Right atrium auricular region (tissue), 2 donors: ENCODE measurements around the gene YAP1. TPM values are rescaled to one million over a fixed set of nuclear protein-coding genes. Genes with fewer than 3 reads are reported as not detected.

Experiments
- DNase-seq: peaks from one replicate; pipeline ENCODE4 v3.0.0-alpha.2; 2019; ENCODE audit warnings: low spot score
- H3K27ac ChIP-seq, 2 donors: fragments of 200-600 bp; sonication (generic); 1 replicate in 1 of 2; 2 replicates in 1 of 2; pipeline ENCODE4 v1.5.1; 2016 to 2019
- H3K27me3 ChIP-seq, 2 donors: fragments of 200-600 bp; sonication (generic); one replicate each; pipeline versions ENCODE4 v1.5.1 to v1.6.0; 2017 to 2019
- H3K36me3 ChIP-seq: fragments of 200-600 bp; sonication (generic); one replicate; pipeline ENCODE4 v1.5.1; 2016
- H3K4me1 ChIP-seq, 2 donors: fragments of 200-600 bp; sonication (generic); one replicate each; pipeline versions ENCODE4 v1.5.1 to v1.6.0; 2017 to 2019
- H3K4me3 ChIP-seq, 2 donors: fragments of 200-600 bp; sonication (generic); 1 replicate in 1 of 2; 2 replicates in 1 of 2; pipeline ENCODE4 v1.5.1; 2017 to 2019; ENCODE audit warnings: mild to moderate bottlenecking in 1 of 2, moderate library complexity in 1 of 2
- H3K9me3 ChIP-seq, 2 donors: fragments of 200-600 bp; sonication (generic); one replicate each; pipeline ENCODE4 v1.5.1; 2019
- CTCF ChIP-seq, 2 donors: fragments of 200-600 bp; sonication (generic); IDR thresholded peaks; one replicate each; pipeline ENCODE4 v1.5.1; 2019; ENCODE audit warnings: antibody characterized with exemption in 2 of 2
- total RNA-seq, 2 donors: library from RNA; depleted of rRNA; stranded (reverse); fragments of >200 nt; gene quantifications; one replicate each; pipeline ENCODE4 v1.1.0, GENCODE V29; 2016

Gene YAP1
- total RNA-seq, 2 donors from 2014 or later: 85.0 to 135 TPM

GRCh38 chr11:102134597-102134996, 24.4 kb downstream of the YAP1 start:
- no peaks in the 10 kb centered on the region for H3K36me3 ChIP-seq
- no peak overlapping the region for H3K27ac ChIP-seq
- no peaks in the 10 kb centered on the region for H3K9me3 ChIP-seq
- peaks cover 0 to 14% of the 10 kb centered on the region in 2 donors for H3K4me1 ChIP-seq
- H3K4me3 ChIP-seq: no peak overlapping the region
- TF ChIP-seq CTCF (IDR thresholded peaks at IDR 0.05): no peak
- H3K27me3 ChIP-seq: no peaks in the 10 kb centered on the region
- DNase-seq: no peak

GRCh38 chr11:102135256-102135655, 25.0 kb downstream of the YAP1 start:
- no peaks in the 10 kb centered on the region for H3K27me3 ChIP-seq
- DNase-seq: no peak
- no peak for TF ChIP-seq CTCF (IDR thresholded peaks at IDR 0.05)
- no peaks in the 10 kb centered on the region for H3K9me3 ChIP-seq
- peaks cover 0 to 17% of the 10 kb centered on the region in 2 donors for H3K4me1 ChIP-seq
- H3K4me3 ChIP-seq: no peak overlapping the region
- no peak overlapping the region for H3K27ac ChIP-seq
- no peaks in the 10 kb centered on the region for H3K36me3 ChIP-seq

- peaks cover 0 to 39% of the 10 kb centered on the region in 2 donors for H3K4me1 ChIP-seq
- no peak for DNase-seq
- no peak overlapping the region for H3K4me3 ChIP-seq
- no peaks in the 10 kb centered on the region for H3K36me3 ChIP-seq
- no peaks in the 10 kb centered on the region for H3K9me3 ChIP-seq
- H3K27ac ChIP-seq: peak overlapping the region; percentile 56 to 86
- TF ChIP-seq CTCF (IDR thresholded peaks at IDR 0.05): no peak
- H3K27me3 ChIP-seq: no peaks in the 10 kb centered on the region
These were observed 28.0 kb downstream of the YAP1 start for GRCh38 chr11:102138223-102138622.

- no peaks in the 10 kb centered on the region for H3K27me3 ChIP-seq
These were observed 28.4 kb downstream of the YAP1 start for GRCh38 chr11:102138670-102139069.

GRCh38 chr11:102139081-102139498, 28.8 kb downstream of the YAP1 start:
- Histone ChIP-seq H3K4me3 (no peak overlapping the region), H3K27ac (peak overlapping the region; percentile 56 to 86), H3K27me3 (no peaks in the 10 kb centered on the region), H3K36me3 (no peaks in the 10 kb centered on the region), H3K4me1 (peaks cover 0 to 47% of the 10 kb centered on the region in 2 donors), H3K9me3 (no peaks in the 10 kb centered on the region)
- DNase-seq: no peak
- no peak for TF ChIP-seq CTCF (IDR thresholded peaks at IDR 0.05)

More at GRCh38 chr11:102138670-102139069, 28.4 kb downstream of the YAP1 start:
- no peaks in the 10 kb centered on the region for H3K36me3 ChIP-seq
- H3K4me3 ChIP-seq: no peak overlapping the region
- no peak for DNase-seq
- TF ChIP-seq CTCF (IDR thresholded peaks at IDR 0.05): no peak
- peak overlapping the region; percentile 56 to 86 for H3K27ac ChIP-seq
- H3K4me1 ChIP-seq: peaks cover 0 to 43% of the 10 kb centered on the region in 2 donors
- H3K9me3 ChIP-seq: no peaks in the 10 kb centered on the region

- Histone ChIP-seq H3K27ac (peak overlapping the region in 1 of 2 donors; percentile 86), H3K9me3 (no peaks in the 10 kb centered on the region), H3K27me3 (no peaks in the 10 kb centered on the region), H3K4me3 (no peak overlapping the region), H3K36me3 (no peaks in the 10 kb centered on the region), H3K4me1 (peaks cover 0 to 78% of the 10 kb centered on the region in 2 donors)
- no peak for DNase-seq
- TF ChIP-seq CTCF (IDR thresholded peaks at IDR 0.05): no peak
These were observed 32.1 kb downstream of the YAP1 start for GRCh38 chr11:102142333-102142732.
